Measurements from ENCODE around the gene ANKRD11. TPM values are rescaled to one million over a fixed set of nuclear protein-coding genes. Genes with fewer than 3 reads are reported as not detected.
"Not testable (repeated sequence)": the region's sequence is repeated elsewhere in the genome, so short reads cannot be mapped to it uniquely, and the experiment has no call there.

The ANKRD11 gene
- polyA plus RNA-seq, 1 experiment, result 48.1 TPM

- POLR2A ChIA-PET, result no interaction called here
- Histone ChIP-seq H3K4me3 (ENCODE audit: low read depth, low read length) (no peak overlapping the region), H3K9me3 (ENCODE audit: control insufficient read depth, insufficient read depth, low read length) (peaks cover 3% of the 10 kb centered on the region; the same call in 1 of the 2 replicates), H3K27me3 (ENCODE audit: control insufficient read depth, insufficient read depth, low read length) (no peaks in the 10 kb centered on the region), H3K27ac (ENCODE audit: low read depth, low read length) (peak overlapping the region; percentile 39)
- no peak for DNase-seq (ENCODE audit: low read depth, low spot score)
- TF ChIP-seq CTCF (IDR thresholded peaks at IDR 0.05; ENCODE audit: low read depth, low read length), result no peak
- CTCF ChIA-PET, result interaction anchor here (3.5 kb wide), 1 partner anchor 18 kb away, joined by 11 read pairs; no protein-coding TSS in a partner anchor
Observed at GRCh38 chr16:89270666-89271345, 219.6 kb downstream of the ANKRD11 start.

DNA sequence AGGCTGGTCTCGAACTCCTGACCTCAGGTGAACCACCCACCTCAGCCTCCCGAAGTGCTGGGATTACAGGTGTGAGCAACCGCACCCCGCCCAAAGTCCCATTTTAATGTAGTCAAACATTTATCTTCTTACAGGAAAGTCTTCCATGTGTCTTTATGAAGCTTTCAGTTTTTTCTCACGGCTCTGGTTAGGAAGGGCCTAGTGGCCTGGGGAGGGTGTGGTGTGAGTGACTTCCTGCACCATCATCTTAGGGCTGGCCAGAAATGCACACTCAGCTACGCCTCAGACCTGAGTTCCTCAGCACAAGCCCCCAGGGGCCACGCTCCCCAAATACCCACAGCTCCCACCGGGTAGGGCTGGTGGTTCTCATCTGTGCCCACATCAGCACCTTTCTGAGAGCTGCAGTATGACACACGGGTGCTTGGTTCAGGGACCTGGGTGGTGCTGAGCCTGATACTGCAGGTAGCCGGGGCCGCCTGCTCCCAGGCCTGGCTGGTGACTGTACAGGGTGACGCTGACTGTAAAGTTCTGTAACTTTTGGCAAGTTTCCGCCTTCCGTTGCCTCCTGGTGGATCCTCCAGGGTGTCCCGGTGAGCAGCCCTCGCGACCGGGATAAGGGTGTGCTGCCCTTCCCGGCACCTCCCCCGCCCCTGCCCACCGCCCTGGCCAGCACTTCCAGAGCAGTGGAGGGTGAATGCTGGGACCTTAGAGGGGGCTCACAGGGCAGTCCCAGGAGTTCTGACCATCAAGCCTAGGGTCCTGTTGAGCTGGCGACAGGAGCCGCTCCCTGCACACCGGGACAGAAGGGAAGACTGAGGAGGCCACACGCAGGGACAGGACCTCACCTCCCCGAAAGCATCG lies 220.3 kb downstream of the ANKRD11 start:
- CTCF ChIA-PET, result interaction anchor here (3.5 kb wide), 1 partner anchor 19 kb away, joined by 11 read pairs; no protein-coding TSS in a partner anchor
- Histone ChIP-seq H3K4me3 (ENCODE audit: low read depth, low read length) (no peak overlapping the region), H3K27me3 (ENCODE audit: control insufficient read depth, insufficient read depth, low read length) (no peaks in the 10 kb centered on the region), H3K9me3 (ENCODE audit: control insufficient read depth, insufficient read depth, low read length) (peaks cover 6% of the 10 kb centered on the region; the same call in 1 of the 2 replicates), H3K27ac (ENCODE audit: low read depth, low read length) (no peak overlapping the region)
- DNase-seq (ENCODE audit: low read depth, low spot score), result no peak
- no peak for TF ChIP-seq CTCF (IDR thresholded peaks at IDR 0.05; ENCODE audit: low read depth, low read length)
- POLR2A ChIA-PET, result no interaction called here

GRCh38 chr16:89268987-89269735 lies 221.2 kb downstream of the ANKRD11 start:
- ChIA-PET CTCF (no interaction called here), POLR2A (interaction anchor here (1.0 kb wide), 1 partner anchor 240 kb away, joined by 3 read pairs; no protein-coding TSS in a partner anchor)
- no peak for TF ChIP-seq CTCF (IDR thresholded peaks at IDR 0.05; ENCODE audit: low read depth, low read length)
- Histone ChIP-seq H3K9me3 (ENCODE audit: control insufficient read depth, insufficient read depth, low read length) (peaks cover 14% of the 10 kb centered on the region; the same call in 1 of the 2 replicates), H3K27me3 (ENCODE audit: control insufficient read depth, insufficient read depth, low read length) (no peaks in the 10 kb centered on the region), H3K4me3 (ENCODE audit: low read depth, low read length) (no peak overlapping the region), H3K27ac (ENCODE audit: low read depth, low read length) (peak overlapping the region; percentile 52)
- no peak for DNase-seq (ENCODE audit: low read depth, low spot score)

GRCh38 chr16:89268585-89268984 lies 221.8 kb downstream of the ANKRD11 start:
- Histone ChIP-seq H3K4me3 (ENCODE audit: low read depth, low read length) (no peak overlapping the region), H3K27me3 (ENCODE audit: control insufficient read depth, insufficient read depth, low read length) (no peaks in the 10 kb centered on the region), H3K27ac (ENCODE audit: low read depth, low read length) (peak overlapping the region; percentile 52), H3K9me3 (ENCODE audit: control insufficient read depth, insufficient read depth, low read length) (peaks cover 19% of the 10 kb centered on the region)
- CTCF ChIA-PET, result no interaction called here
- POLR2A ChIA-PET, result interaction anchor here (1.0 kb wide), 1 partner anchor 240 kb away, joined by 3 read pairs; no protein-coding TSS in a partner anchor
- no peak for DNase-seq (ENCODE audit: low read depth, low spot score)
- TF ChIP-seq CTCF (IDR thresholded peaks at IDR 0.05; ENCODE audit: low read depth, low read length), result no peak

DNA sequence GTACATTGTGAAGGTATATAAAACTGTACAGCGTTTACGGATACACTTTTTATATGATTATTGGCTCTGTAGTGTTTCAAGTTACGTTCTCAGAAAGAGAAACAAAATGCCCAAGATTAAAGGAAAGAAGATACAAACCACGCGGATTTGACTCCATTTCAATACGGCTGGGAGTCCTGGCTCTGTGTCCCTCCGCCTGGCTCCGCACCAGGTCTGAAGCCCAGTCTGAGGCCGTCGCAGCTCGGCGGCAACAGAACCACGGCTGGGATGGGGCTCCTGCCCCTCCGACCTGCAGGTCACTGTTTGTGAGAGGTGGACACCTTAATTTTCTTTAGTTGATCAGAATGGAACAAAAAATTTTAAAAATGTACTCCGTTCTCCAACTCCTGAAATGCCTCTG lies 222.6 kb downstream of the ANKRD11 start:
- CTCF ChIA-PET; DNase-seq (ENCODE audit: low read depth, low spot score); POLR2A ChIA-PET: not testable (repeated sequence)

More for the DNA sequence above, 222.6 kb downstream of the ANKRD11 start:
- H3K9me3 ChIP-seq (ENCODE audit: control insufficient read depth, insufficient read depth, low read length), result peaks cover 27% of the 10 kb centered on the region
- H3K27me3 ChIP-seq (ENCODE audit: control insufficient read depth, insufficient read depth, low read length); H3K27ac ChIP-seq (ENCODE audit: low read depth, low read length); H3K4me3 ChIP-seq (ENCODE audit: low read depth, low read length): not testable (repeated sequence)
